ENCODE results near the gene COMMD10.

- no peak for TF ChIP-seq POLR2A (IDR thresholded peaks at IDR 0.05)
- TF ChIP-seq, protein P1, sequence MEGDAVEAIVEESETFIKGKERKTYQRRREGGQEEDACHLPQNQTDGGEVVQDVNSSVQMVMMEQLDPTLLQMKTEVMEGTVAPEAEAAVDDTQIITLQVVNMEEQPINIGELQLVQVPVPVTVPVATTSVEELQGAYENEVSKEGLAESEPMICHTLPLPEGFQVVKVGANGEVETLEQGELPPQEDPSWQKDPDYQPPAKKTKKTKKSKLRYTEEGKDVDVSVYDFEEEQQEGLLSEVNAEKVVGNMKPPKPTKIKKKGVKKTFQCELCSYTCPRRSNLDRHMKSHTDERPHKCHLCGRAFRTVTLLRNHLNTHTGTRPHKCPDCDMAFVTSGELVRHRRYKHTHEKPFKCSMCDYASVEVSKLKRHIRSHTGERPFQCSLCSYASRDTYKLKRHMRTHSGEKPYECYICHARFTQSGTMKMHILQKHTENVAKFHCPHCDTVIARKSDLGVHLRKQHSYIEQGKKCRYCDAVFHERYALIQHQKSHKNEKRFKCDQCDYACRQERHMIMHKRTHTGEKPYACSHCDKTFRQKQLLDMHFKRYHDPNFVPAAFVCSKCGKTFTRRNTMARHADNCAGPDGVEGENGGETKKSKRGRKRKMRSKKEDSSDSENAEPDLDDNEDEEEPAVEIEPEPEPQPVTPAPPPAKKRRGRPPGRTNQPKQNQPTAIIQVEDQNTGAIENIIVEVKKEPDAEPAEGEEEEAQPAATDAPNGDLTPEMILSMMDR (IDR thresholded peaks at IDR 0.05), result no peak
Observed at GRCh38 chr5:116225281-116225922, 140.6 kb downstream of the COMMD10 start.

All from adrenal gland (tissue), 5 donors.